Liver (tissue), 9 donors: ENCODE results near the gene EEA1. TPM values are rescaled to one million over a fixed set of nuclear protein-coding genes. Genes with fewer than 3 reads are reported as not detected.

Experiments
- DNase-seq: peaks from one replicate; pipeline ENCODE4 v3.0.0-alpha.2; 2017; ENCODE audit warnings: low spot score
- H3K27ac ChIP-seq, 2 donors: one replicate each; pipeline ENCODE4 v1.7.0; 2013; ENCODE audit warnings: inconsistent platforms in 2 of 2, low read length in 2 of 2, control low read depth in 1 of 2, low read depth in 1 of 2, mild to moderate bottlenecking in 1 of 2
- H3K27me3 ChIP-seq, 4 donors: one replicate each; pipeline versions ENCODE4 v1.6.1 to v1.7.0; 2013; ENCODE audit warnings: low read length in 3 of 4, inconsistent platforms in 1 of 4, mild to moderate bottlenecking in 1 of 4, moderate library complexity in 1 of 4; ENCODE audit not compliant: control insufficient read depth in 4 of 4, insufficient read depth in 4 of 4
- H3K36me3 ChIP-seq, 4 donors: one replicate each; pipeline versions ENCODE4 v1.6.1 to v1.7.0; 2013; ENCODE audit warnings: low read length in 3 of 4, mild to moderate bottlenecking in 3 of 4, low read depth in 1 of 4, moderate library complexity in 1 of 4; ENCODE audit not compliant: control insufficient read depth in 4 of 4, insufficient read depth in 3 of 4
- H3K4me1 ChIP-seq, 4 donors: one replicate each; pipeline versions ENCODE4 v1.6.1 to v1.7.0; 2013; ENCODE audit warnings: low read length in 3 of 4, mild to moderate bottlenecking in 3 of 4, moderate library complexity in 1 of 4; ENCODE audit not compliant: control insufficient read depth in 4 of 4, insufficient read depth in 4 of 4
- H3K4me3 ChIP-seq, 3 donors: one replicate each; pipeline versions ENCODE4 v1.6.1 to v1.7.0; 2013; ENCODE audit warnings: low read length in 3 of 3, control low read depth in 1 of 3, low read depth in 1 of 3, mild to moderate bottlenecking in 1 of 3
- H3K9ac ChIP-seq, 2 donors: one replicate each; pipeline ENCODE4 v1.7.0; 2013; ENCODE audit warnings: low read length in 2 of 2, mild to moderate bottlenecking in 2 of 2, moderate library complexity in 2 of 2, control low read depth in 1 of 2, low read depth in 1 of 2
- H3K9me3 ChIP-seq, 4 donors: one replicate each; pipeline versions ENCODE4 v1.6.1 to v1.7.0; 2013; ENCODE audit warnings: low read length in 3 of 4; ENCODE audit not compliant: control insufficient read depth in 4 of 4
- ATF3 ChIP-seq: IDR thresholded peaks from 2 replicates; pipeline ENCODE4 v1.6.1; 2016; ENCODE audit warnings: antibody characterized with exemption
- CTCF ChIP-seq: fragments of 150-350 bp; IDR thresholded peaks from 2 replicates; pipeline ENCODE4 v1.5.1; 2017; ENCODE audit warnings: improper control_type of control experiment, low read depth, low read length; ENCODE audit not compliant: missing input control
- FOXA1 ChIP-seq: IDR thresholded peaks from 2 replicates; pipeline ENCODE4 v1.6.1; 2016; ENCODE audit warnings: antibody characterized with exemption
- FOXA2 ChIP-seq: IDR thresholded peaks from 2 replicates; pipeline ENCODE4 v1.6.1; 2016; ENCODE audit warnings: antibody characterized with exemption
- HNF4A ChIP-seq, 2 donors: conservative IDR thresholded peaks; 2 replicates each; pipeline ENCODE4 v1.6.1; 2016; ENCODE audit warnings: antibody characterized with exemption in 2 of 2, mild to moderate bottlenecking in 2 of 2
- HNF4G ChIP-seq: IDR thresholded peaks from 2 replicates; pipeline ENCODE4 v1.6.1; 2016; ENCODE audit warnings: antibody characterized with exemption
- JUND ChIP-seq, 2 donors: IDR thresholded peaks; 2 replicates each; pipeline ENCODE4 v1.6.1; 2016; ENCODE audit warnings: antibody characterized with exemption in 2 of 2
- MAX ChIP-seq: IDR thresholded peaks from 2 replicates; pipeline ENCODE4 v1.6.1; 2016; ENCODE audit warnings: antibody characterized with exemption
- NR2F2 ChIP-seq: IDR thresholded peaks from 2 replicates; pipeline ENCODE4 v1.6.1; 2016; ENCODE audit warnings: antibody characterized with exemption
- RAD21 ChIP-seq, 2 donors: IDR thresholded peaks; 2 replicates each; pipeline ENCODE4 v1.6.1; 2016; ENCODE audit warnings: antibody characterized with exemption in 2 of 2, mild to moderate bottlenecking in 2 of 2
- REST ChIP-seq: IDR thresholded peaks from 2 replicates; pipeline ENCODE4 v1.6.1; 2016; ENCODE audit warnings: antibody characterized with exemption, mild to moderate bottlenecking
- RXRA ChIP-seq, 2 donors: IDR thresholded peaks; 2 replicates each; pipeline ENCODE4 v1.6.1; 2017 to 2018; ENCODE audit warnings: antibody characterized with exemption in 2 of 2, mild to moderate bottlenecking in 1 of 2
- SP1 ChIP-seq: IDR thresholded peaks from 2 replicates; pipeline ENCODE4 v1.6.1; 2018; ENCODE audit warnings: antibody characterized with exemption, mild to moderate bottlenecking
- TAF1 ChIP-seq: conservative IDR thresholded peaks from 2 replicates; pipeline ENCODE4 v1.6.1; 2016; ENCODE audit warnings: antibody characterized with exemption, mild to moderate bottlenecking
- YY1 ChIP-seq: IDR thresholded peaks from 2 replicates; pipeline ENCODE4 v1.6.1; 2016; ENCODE audit warnings: antibody characterized with exemption, mild to moderate bottlenecking
- ZBTB33 ChIP-seq: IDR thresholded peaks from 2 replicates; pipeline ENCODE4 v1.6.1; 2016; ENCODE audit warnings: antibody characterized with exemption
- WGBS: extraction: QIAGEN DNeasy Blood & Tissue Kit; methylation state at CpG from one replicate; pipeline ENCODE4 v1.1.7; 2013; 5-methylcytosine and 5-hydroxymethylcytosine counted together
- polyA plus RNA-seq, 2 donors: library from polyadenylated mRNA; stranded (reverse) in 1 of 2; unstranded in 1 of 2; fragments of 200-250 nt in 1 of 2; fragments of >200 nt in 1 of 2; fragmentation: Nextera tagmentation in 1 of 2; extraction: Ambion mirVana in 1 of 2; gene quantifications; one replicate each; pipeline versions ENCODE4 v1.2.1 to v1.2.3, GENCODE V29; 2013 to 2015
- total RNA-seq, 2 donors: library from RNA; depleted of rRNA; stranded (reverse); fragments of >200 nt; gene quantifications; one replicate each; pipeline ENCODE4 v1.2.3, GENCODE V29; 2014
- donor health status: healthy.
- donor health status: healthy.
- donor health status: healthy.
- donor health status: healthy.
- donor health status: healthy.

The EEA1 gene
- total and polyA plus RNA-seq, 4 donors = 2.5 to 15.8 (median 9.1) TPM

- no peak for TF ChIP-seq CTCF
- TF ChIP-seq RAD21 (IDR thresholded peaks at IDR 0.05) = no peak
These were observed 195.4 kb downstream of the EEA1 start (continued) for GRCh38 chr12:92733661-92734060.

GRCh38 chr12:92733181-92733580 lies 195.9 kb downstream of the EEA1 start:
- Histone ChIP-seq H3K4me3 (no peak overlapping the region), H3K9me3 (no peaks in the 10 kb centered on the region), H3K4me1 (no peaks in the 10 kb centered on the region), H3K9ac (no peak overlapping the region), H3K27me3 (no peaks in the 10 kb centered on the region), H3K27ac (no peak overlapping the region), H3K36me3 (no peaks in the 10 kb centered on the region)
- no peak for TF ChIP-seq REST
- TF ChIP-seq HNF4A (conservative IDR thresholded peaks at IDR 0.05) = no peak
- 87% methylated on average over 6 of the region's 6 CpGs for WGBS
- DNase-seq = no peak

- H3K4me1 ChIP-seq = no peaks in the 10 kb centered on the region
- H3K4me3 ChIP-seq = no peak overlapping the region
- no peak for DNase-seq
- WGBS = 92% methylated on average over 6 of the region's 6 CpGs
- H3K36me3 ChIP-seq = no peaks in the 10 kb centered on the region
- no peak overlapping the region for H3K27ac ChIP-seq
- no peak overlapping the region for H3K9ac ChIP-seq
- H3K9me3 ChIP-seq = no peaks in the 10 kb centered on the region
- TF ChIP-seq SP1 = no peak
- no peak for TF ChIP-seq RXRA (IDR thresholded peaks at IDR 0.05)
- no peak for TF ChIP-seq HNF4A (conservative IDR thresholded peaks at IDR 0.05)
- TF ChIP-seq HNF4G = no peak
- no peak for TF ChIP-seq TAF1
- TF ChIP-seq ATF3 = no peak
- TF ChIP-seq YY1 = no peak
- no peak for TF ChIP-seq JUND (IDR thresholded peaks at IDR 0.05)
- TF ChIP-seq FOXA1 = no peak
- no peak for TF ChIP-seq NR2F2
- TF ChIP-seq FOXA2 = no peak
- no peak for TF ChIP-seq MAX
- no peak for TF ChIP-seq CTCF
- no peak for TF ChIP-seq ZBTB33
- no peaks in the 10 kb centered on the region for H3K27me3 ChIP-seq
These were observed 196.4 kb downstream of the EEA1 start for GRCh38 chr12:92732716-92733115.
